Naive B cell (primary cell): Measurements from ENCODE around the gene PRRT3. TPM values are rescaled to one million over a fixed set of nuclear protein-coding genes. Genes with fewer than 3 reads are reported as not detected.
"Not testable (repeated sequence)": the region's sequence is repeated elsewhere in the genome, so short reads cannot be mapped to it uniquely, and the experiment has no call there.

Experiments used
- ATAC-seq, 2 donors: fragments of 150-1000 bp; cut with Tn5 transposase; 2 replicates each; pipeline ENCODE4 v1.10.0; 2021; ENCODE audit warnings: low read depth in 2 of 2, mild to moderate bottlenecking in 2 of 2, moderate library complexity in 2 of 2
- DNase-seq: peaks from one replicate; pipeline ENCODE4 v3.0.0; 2022
- H3K27ac Mint-ChIP-seq, 6 donors: one replicate each; pipeline ENCODE4 v1.8.0; 2020 to 2022; ENCODE audit warnings: mild to moderate bottlenecking in 6 of 6, mixed read lengths in 6 of 6, moderate library complexity in 5 of 6, inconsistent platforms in 2 of 6
- H3K27me3 Mint-ChIP-seq, 3 donors: one replicate each; pipeline ENCODE4 v1.8.0; 2021 to 2022; ENCODE audit warnings: mixed read lengths in 3 of 3, mild to moderate bottlenecking in 1 of 3
- H3K36me3 Mint-ChIP-seq, 2 donors: one replicate each; pipeline ENCODE4 v1.8.0; 2020 to 2022; ENCODE audit warnings: mixed read lengths in 2 of 2, inconsistent platforms in 1 of 2, mild to moderate bottlenecking in 1 of 2
- H3K4me1 Mint-ChIP-seq, 3 donors: one replicate each; pipeline ENCODE4 v1.8.0; 2020 to 2022; ENCODE audit warnings: mixed read lengths in 3 of 3, inconsistent platforms in 1 of 3, mild to moderate bottlenecking in 1 of 3, moderate library complexity in 1 of 3
- H3K4me3 Mint-ChIP-seq, 8 donors: one replicate each; pipeline ENCODE4 v1.8.0; 2020 to 2022; ENCODE audit warnings: mild to moderate bottlenecking in 8 of 8, mixed read lengths in 8 of 8, moderate library complexity in 8 of 8, inconsistent platforms in 2 of 8
- H3K9me3 Mint-ChIP-seq, 7 donors: one replicate each; pipeline ENCODE4 v1.8.0; 2020 to 2022; ENCODE audit warnings: mixed read lengths in 7 of 7, mild to moderate bottlenecking in 5 of 7, inconsistent platforms in 2 of 7, moderate library complexity in 1 of 7
- polyA plus RNA-seq, 6 donors: library from polyadenylated mRNA; unstranded; fragments of 300-500 nt; fragmentation: Illumina TruSeq; gene quantifications; one replicate each; pipeline ENCODE4 v1.2.3, GENCODE V29; 2021; ENCODE audit warnings: low read depth in 6 of 6

The PRRT3 gene
- polyA plus RNA-seq, 6 donors from 2014 or later = 0.22 to 0.82 (median 0.52) TPM

GRCh38 chr3:9911863-9912262, 40.3 kb downstream of the PRRT3 start:
- DNase-seq (no peak), ATAC-seq (no peak)
- no peaks in the 10 kb centered on the region for H3K36me3 Mint-ChIP-seq
- no peak overlapping the region for H3K4me3 Mint-ChIP-seq
- peaks cover 0 to 24% (median 9%) of the 10 kb centered on the region in 3 donors for H3K27me3 Mint-ChIP-seq
- H3K27ac Mint-ChIP-seq = no peak overlapping the region
- H3K4me1 Mint-ChIP-seq = peaks cover 8 to 24% (median 21%) of the 10 kb centered on the region in 3 donors
- no peaks in the 10 kb centered on the region for H3K9me3 Mint-ChIP-seq

GRCh38 chr3:9909221-9910013, 42.8 kb downstream of the PRRT3 start:
- no peaks in the 10 kb centered on the region for H3K36me3 Mint-ChIP-seq
- no peak for DNase-seq
- peaks cover 0 to 18% (median 9%) of the 10 kb centered on the region in 3 donors for H3K27me3 Mint-ChIP-seq
- peaks cover 0 to 6% (median 3%) of the 10 kb centered on the region in 3 donors for H3K4me1 Mint-ChIP-seq
- H3K4me3 Mint-ChIP-seq = peak overlapping the region in 2 of 8 donors; percentile 36
- H3K27ac Mint-ChIP-seq = peak overlapping the region in 3 of 6 donors; percentile 2 to 71 (median 16)
- peak; percentile 28 to 41 for ATAC-seq
- no peaks in the 10 kb centered on the region for H3K9me3 Mint-ChIP-seq

DNA sequence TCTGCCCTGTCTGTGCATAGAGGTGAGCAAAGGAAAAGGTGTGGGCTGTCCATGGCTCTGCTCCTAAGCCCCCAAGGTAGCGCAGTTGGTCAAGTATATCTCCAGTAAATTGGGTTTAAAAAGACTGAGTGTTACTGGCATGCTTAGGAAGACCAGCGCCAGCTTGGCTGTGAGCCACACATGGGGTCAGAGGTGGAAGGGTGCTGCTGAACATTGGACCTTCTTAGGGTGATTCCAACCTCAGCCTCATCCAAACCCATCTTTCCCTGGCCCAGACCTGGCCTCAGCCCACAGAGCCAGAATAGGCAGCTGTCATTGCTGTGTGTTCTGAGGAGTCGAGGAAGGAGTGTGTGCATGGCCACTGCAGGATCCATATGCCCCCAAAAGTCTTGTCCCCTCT, 43.9 kb downstream of the PRRT3 start:
- H3K4me3 Mint-ChIP-seq = no peak overlapping the region
- H3K27me3 Mint-ChIP-seq = peaks cover 0 to 16% (median 9%) of the 10 kb centered on the region in 3 donors
- ATAC-seq = no peak
- peak overlapping the region in 1 of 6 donors; percentile 15 for H3K27ac Mint-ChIP-seq
- H3K9me3 Mint-ChIP-seq = no peaks in the 10 kb centered on the region
- no peaks in the 10 kb centered on the region for H3K36me3 Mint-ChIP-seq
- peaks cover 0 to 6% (median 0%) of the 10 kb centered on the region in 3 donors for H3K4me1 Mint-ChIP-seq
- DNase-seq = no peak

- Mint-ChIP-seq H3K27ac (peak overlapping the region in 1 of 6 donors; percentile 37), H3K27me3 (peaks cover 0 to 13% (median 0%) of the 10 kb centered on the region in 3 donors)
Observed at GRCh38 chr3:9906480-9906879, 45.7 kb downstream of the PRRT3 start.

GRCh38 chr3:9903904-9904303, 48.3 kb downstream of the PRRT3 start:
- Mint-ChIP-seq H3K4me3 (no peak overlapping the region), H3K27ac (no peak overlapping the region), H3K9me3 (no peaks in the 10 kb centered on the region), H3K36me3 (no peaks in the 10 kb centered on the region), H3K27me3 (peaks cover 0 to 9% (median 0%) of the 10 kb centered on the region in 3 donors), H3K4me1 (peaks cover 0 to 7% (median 4%) of the 10 kb centered on the region in 3 donors)
- DNase-seq (no peak), ATAC-seq (no peak)

More at GRCh38 chr3:9906480-9906879, 45.7 kb downstream of the PRRT3 start:
- Mint-ChIP-seq H3K4me1 (peaks cover 0 to 9% (median 0%) of the 10 kb centered on the region in 3 donors), H3K4me3 (no peak overlapping the region), H3K9me3 (no peaks in the 10 kb centered on the region), H3K36me3 (no peaks in the 10 kb centered on the region)
- DNase-seq (no peak), ATAC-seq (no peak)

DNA sequence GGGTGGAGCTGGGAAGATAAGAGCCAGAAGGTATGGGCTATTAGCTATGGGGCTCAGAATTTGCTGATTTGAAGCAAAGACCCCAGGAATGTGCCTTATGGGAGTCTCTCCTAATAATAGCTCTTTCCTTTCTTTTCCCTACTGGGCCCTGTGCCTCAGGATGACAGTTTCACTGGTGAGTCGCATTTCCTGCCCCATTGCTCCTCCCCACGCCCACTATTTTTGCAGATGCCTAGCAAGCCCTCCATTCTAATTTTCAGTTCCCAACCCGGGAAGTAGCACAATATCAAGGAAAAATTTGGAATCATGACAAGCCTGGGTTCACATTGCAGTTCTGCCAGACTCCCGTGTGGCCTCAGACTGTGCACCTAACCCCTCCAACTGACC, 49.0 kb downstream of the PRRT3 start:
- no peak overlapping the region for H3K4me3 Mint-ChIP-seq
- no peak for DNase-seq
- no peaks in the 10 kb centered on the region for H3K9me3 Mint-ChIP-seq
- peaks cover 7 to 9% (median 9%) of the 10 kb centered on the region in 3 donors for H3K4me1 Mint-ChIP-seq
- peak overlapping the region in 1 of 6 donors; percentile 63 for H3K27ac Mint-ChIP-seq
- H3K36me3 Mint-ChIP-seq = no peaks in the 10 kb centered on the region
- no peak for ATAC-seq
- H3K27me3 Mint-ChIP-seq = peaks cover 0 to 9% (median 0%) of the 10 kb centered on the region in 3 donors

GRCh38 chr3:9902372-9903237, 49.6 kb downstream of the PRRT3 start, which contains the start of gene IL17RE:
TSS of gene IL17RE (plus strand) at chr3:9902848. CDS start at chr3:9902933, 85 bp downstream.
- DNase-seq = no peak
- Mint-ChIP-seq H3K27me3 (peaks cover 0 to 9% (median 0%) of the 10 kb centered on the region in 3 donors), H3K27ac (peak within 1 kb of the TSS in 2 of 6 donors; percentile 63 to 69), H3K4me1 (peaks cover 12 to 15% (median 13%) of the 10 kb centered on the region in 3 donors), H3K4me3 (no peak within 1 kb of the TSS), H3K36me3 (no peaks in the 10 kb centered on the region), H3K9me3 (no peaks in the 10 kb centered on the region)
- ATAC-seq = no peak

GRCh38 chr3:9901967-9902366, 50.2 kb downstream of the PRRT3 start:
- no peak overlapping the region for H3K27ac Mint-ChIP-seq
- H3K9me3 Mint-ChIP-seq = no peaks in the 10 kb centered on the region
- peaks cover 0 to 9% (median 0%) of the 10 kb centered on the region in 3 donors for H3K27me3 Mint-ChIP-seq
- no peaks in the 10 kb centered on the region for H3K36me3 Mint-ChIP-seq
- H3K4me3 Mint-ChIP-seq = no peak overlapping the region
- ATAC-seq (no peak), DNase-seq (no peak)
- H3K4me1 Mint-ChIP-seq = peaks cover 12 to 17% (median 13%) of the 10 kb centered on the region in 3 donors

GRCh38 chr3:9900965-9901415, 51.2 kb downstream of the PRRT3 start:
- H3K4me1 Mint-ChIP-seq = peaks cover 13 to 22% (median 18%) of the 10 kb centered on the region in 3 donors
- H3K27me3 Mint-ChIP-seq = not testable (repeated sequence)

GRCh38 chr3:9899289-9899791, 52.9 kb downstream of the PRRT3 start:
- DNase-seq (no peak), ATAC-seq (no peak)
- H3K9me3 Mint-ChIP-seq = no peaks in the 10 kb centered on the region
- peaks cover 0 to 9% (median 0%) of the 10 kb centered on the region in 3 donors for H3K27me3 Mint-ChIP-seq
- peak overlapping the region in 4 of 6 donors; percentile 47 to 88 (median 69) for H3K27ac Mint-ChIP-seq
- peaks cover 21 to 35% (median 26%) of the 10 kb centered on the region in 3 donors for H3K4me1 Mint-ChIP-seq
- H3K36me3 Mint-ChIP-seq = peaks cover 0 to 6% of the 10 kb centered on the region in 2 donors
- no peak overlapping the region for H3K4me3 Mint-ChIP-seq

More at GRCh38 chr3:9900965-9901415, 51.2 kb downstream of the PRRT3 start:
- ATAC-seq, H3K4me3 Mint-ChIP-seq, H3K9me3 Mint-ChIP-seq, H3K36me3 Mint-ChIP-seq, DNase-seq: not testable (repeated sequence)
- peak overlapping the region in 1 of 6 donors; percentile 88 for H3K27ac Mint-ChIP-seq

DNA sequence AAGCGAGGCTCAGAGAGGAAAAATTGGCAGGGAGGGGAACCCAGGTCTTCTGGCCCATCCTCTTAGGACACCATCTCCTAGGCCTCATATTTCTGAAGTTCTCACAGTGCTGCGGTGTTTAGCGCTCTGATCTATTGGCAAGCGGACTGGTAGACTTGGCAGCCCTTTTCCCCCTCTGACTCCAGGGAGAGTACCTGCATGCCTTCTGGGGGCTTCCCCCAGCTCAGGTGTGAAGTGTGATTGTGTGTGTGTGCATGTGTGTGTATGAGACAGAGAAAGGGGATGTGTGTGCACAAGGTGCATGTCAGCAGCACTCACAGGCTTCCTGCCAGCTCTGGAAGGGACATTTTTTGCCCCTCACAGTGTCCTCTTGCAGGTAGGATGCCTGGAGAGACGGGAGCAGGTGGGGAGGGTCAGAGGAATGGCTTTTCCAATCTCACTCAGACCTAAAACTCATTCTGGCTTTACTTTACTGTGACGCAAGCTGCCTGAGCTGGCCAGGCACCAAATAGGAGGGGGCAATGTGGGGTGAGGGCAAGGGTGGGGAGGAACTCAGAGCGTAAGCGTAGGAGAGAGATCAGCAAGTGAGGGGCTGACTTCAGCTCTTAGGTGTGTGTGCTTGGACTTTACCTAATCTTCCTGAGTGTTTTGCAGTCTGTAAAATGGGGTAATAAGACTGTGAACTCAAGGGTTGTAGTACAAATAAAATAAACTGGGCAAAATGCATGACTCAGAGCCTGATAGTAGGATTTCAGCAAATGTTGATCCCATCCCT, 53.6 kb downstream of the PRRT3 start:
- DNase-seq (no peak), ATAC-seq (no peak)
- H3K9me3 Mint-ChIP-seq = no peaks in the 10 kb centered on the region
- peaks cover 28 to 42% (median 31%) of the 10 kb centered on the region in 3 donors for H3K4me1 Mint-ChIP-seq
- peaks cover 0 to 6% of the 10 kb centered on the region in 2 donors for H3K36me3 Mint-ChIP-seq
- H3K27ac Mint-ChIP-seq = peak overlapping the region in 5 of 6 donors; percentile 28 to 98 (median 41)
- peaks cover 0 to 9% (median 0%) of the 10 kb centered on the region in 3 donors for H3K27me3 Mint-ChIP-seq
- H3K4me3 Mint-ChIP-seq = no peak overlapping the region
